ENCODE data around the gene PAOX.

- no peak for TF ChIP-seq CTCF (conservative IDR thresholded peaks at IDR 0.05; ENCODE audit: low read depth in 2 of 2)
- no peak for TF ChIP-seq REST (IDR thresholded peaks at IDR 0.05; ENCODE audit: unreplicated experiment)
- no peak for TF ChIP-seq POLR2AphosphoS5 (IDR thresholded peaks at IDR 0.05; ENCODE audit: low read depth)
Observed at GRCh38 chr10:133405272-133405671, 26.2 kb downstream of the PAOX start.

All from GM23338 (cell line).